Upper lobe of left lung (tissue), 4 donors: ENCODE data around the gene ARHGAP15.

Experiments used
- EP300 ChIP-seq, 4 donors: sonication (generic); formaldehyde crosslinking; IDR thresholded peaks; one replicate each; pipeline ENCODE4 v1.5.1; 2017; ENCODE audit warnings: antibody characterized with exemption in 4 of 4, control low read depth in 2 of 4
- POLR2A ChIP-seq, 4 donors: fragments of 450-650 bp; IDR thresholded peaks; one replicate each; pipeline ENCODE4 v1.5.1; 2016 to 2017; ENCODE audit warnings: antibody characterized with exemption in 4 of 4, mild to moderate bottlenecking in 2 of 4

DNA sequence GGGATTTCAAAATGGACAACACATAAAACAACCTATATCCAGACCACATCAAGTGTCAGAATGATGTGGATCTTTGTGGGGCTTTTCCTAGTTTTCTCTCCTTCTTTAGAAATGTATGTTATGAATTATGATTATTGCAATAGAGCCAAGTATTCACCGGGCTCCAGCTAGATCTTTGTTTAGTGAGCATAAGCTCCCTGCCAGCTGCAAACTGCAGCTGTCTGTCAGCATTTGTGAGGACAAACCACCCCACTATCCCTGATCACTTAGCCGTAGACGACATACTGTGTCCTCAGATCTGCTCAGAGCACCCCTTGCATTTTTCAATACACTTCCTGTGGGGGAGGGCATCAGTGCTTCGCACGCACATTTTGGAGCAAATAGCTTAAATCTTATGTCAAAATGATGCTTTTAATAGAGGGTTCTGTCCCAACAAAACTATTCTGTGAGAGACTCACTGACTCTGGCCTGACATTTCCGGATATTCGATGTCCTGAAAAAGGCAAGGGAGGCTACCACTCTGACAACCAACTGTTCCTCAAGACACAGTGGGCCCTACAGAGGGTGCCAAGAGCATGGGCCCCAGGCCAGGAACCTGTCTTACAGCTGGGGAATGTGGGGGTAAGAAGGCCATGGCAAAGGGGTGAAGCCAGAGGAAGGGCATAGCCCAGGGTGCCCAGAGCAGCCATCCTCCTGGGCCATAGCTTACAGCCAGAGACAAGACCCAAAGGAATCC is 346.0 kb downstream of the ARHGAP15 start:
- TF ChIP-seq EP300 (IDR thresholded peaks at IDR 0.05) = no peak
- TF ChIP-seq POLR2A (IDR thresholded peaks at IDR 0.05) = no peak
